HepG2 (cell line): ENCODE results near the gene NOXRED1. TPM values are rescaled to one million over a fixed set of nuclear protein-coding genes. Genes with fewer than 3 reads are reported as not detected.

ENCODE experiments used
- BORCS8-MEF2B ChIP-seq: sonication (generic); formaldehyde crosslinking; IDR thresholded peaks from 2 replicates; pipeline ENCODE4 v1.8.0; 2022; ENCODE audit warnings: mild to moderate bottlenecking, missing genetic modification reagents
- HOXA3 ChIP-seq: sonication (generic); formaldehyde crosslinking; IDR thresholded peaks from 2 replicates; pipeline ENCODE4 v1.5.0; 2020; ENCODE audit warnings: missing genetic modification reagents
- KMT2A ChIP-seq: sonication (generic); formaldehyde crosslinking; IDR thresholded peaks from 2 replicates; pipeline ENCODE4 v1.4.0; 2020; ENCODE audit warnings: missing genetic modification reagents
- KMT2B ChIP-seq: IDR thresholded peaks from 2 replicates; pipeline ENCODE4 v1.6.1; 2016; ENCODE audit warnings: missing genetic modification reagents, missing compliant biosample characterization
- NONO ChIP-seq, 2 experiments: fragments of 450-650 bp in 1 of 2; sonication (generic) in 1 of 2; formaldehyde crosslinking in 1 of 2; IDR thresholded peaks in 1 of 2; conservative IDR thresholded peaks in 1 of 2; 2 replicates each; pipeline versions ENCODE4 v1.6.1 to v1.8.0; 2017 to 2022; ENCODE audit warnings: mild to moderate bottlenecking in 1 of 2, missing genetic modification reagents in 1 of 2, moderate library complexity in 1 of 2
- SAP130 ChIP-seq: IDR thresholded peaks from 2 replicates; pipeline ENCODE4 v1.6.1; 2016; ENCODE audit warnings: low read depth
- TCF7 ChIP-seq: sonication (generic); IDR thresholded peaks from 2 replicates; pipeline ENCODE4 v1.6.1; 2016; ENCODE audit warnings: antibody characterized with exemption, low read depth
- TP53 ChIP-seq: sonication (generic); formaldehyde crosslinking; conservative IDR thresholded peaks from 2 replicates; pipeline ENCODE4 v1.4.0; 2020; ENCODE audit warnings: missing genetic modification reagents
- ZBTB20 ChIP-seq: sonication (generic); formaldehyde crosslinking; IDR thresholded peaks from 2 replicates; pipeline ENCODE4 v1.8.1; 2023; ENCODE audit warnings: missing genetic modification reagents, low read depth, mild to moderate bottlenecking, borderline replicate concordance
- ZBTB42 ChIP-seq: sonication (generic); formaldehyde crosslinking; IDR thresholded peaks from 2 replicates; pipeline ENCODE4 v1.5.0; 2020; ENCODE audit warnings: mild to moderate bottlenecking, missing genetic modification reagents
- ZNF232 ChIP-seq: sonication (generic); formaldehyde crosslinking; IDR thresholded peaks from 2 replicates; pipeline ENCODE4 v1.4.0; 2020; ENCODE audit warnings: missing genetic modification reagents, borderline replicate concordance
- ZNF263 ChIP-seq: sonication (generic); formaldehyde crosslinking; IDR thresholded peaks from 2 replicates; pipeline ENCODE4 v1.4.0; 2020; ENCODE audit warnings: missing genetic modification reagents
- ZNF567 ChIP-seq: sonication (generic); formaldehyde crosslinking; IDR thresholded peaks from 2 replicates; pipeline ENCODE4 v1.8.1; 2023; ENCODE audit warnings: mild to moderate bottlenecking, missing genetic modification reagents, borderline replicate concordance
- ZNF616 ChIP-seq: sonication (generic); formaldehyde crosslinking; IDR thresholded peaks from 2 replicates; pipeline ENCODE4 v1.5.0; 2020; ENCODE audit warnings: low read depth, mild to moderate bottlenecking, missing genetic modification reagents
- ZNF766 ChIP-seq: sonication (generic); formaldehyde crosslinking; IDR thresholded peaks from 2 replicates; pipeline ENCODE4 v1.5.0; 2020; ENCODE audit warnings: missing genetic modification reagents, borderline replicate concordance
- ZNF781 ChIP-seq: sonication (generic); formaldehyde crosslinking; IDR thresholded peaks from 2 replicates; pipeline ENCODE4 v1.5.1; 2020; ENCODE audit warnings: borderline replicate concordance, mild to moderate bottlenecking, missing genetic modification reagents; ENCODE audit errors: not compliant biosample characterization
- polyA plus RNA-seq, 8 experiments: library from polyadenylated mRNA; depleted of rRNA in 3 of 8; stranded (reverse) in 7 of 8; unstranded in 1 of 8; fragments of >200 nt; fragmentation: Illumina TruSeq in 4 of 8; extraction: Trizol in 4 of 8; gene quantifications; 2 replicates each; pipeline versions ENCODE4 v1.2.1 to v1.2.3, GENCODE V29; 2011 to 2016; ENCODE audit warnings: low read depth in 4 of 8, missing spikeins in 1 of 8, mixed read lengths in 1 of 8; ENCODE audit not compliant: insufficient read depth in 1 of 8
- total RNA-seq, 5 experiments: library from RNA; depleted of rRNA; stranded (reverse); fragments of >200 nt; fragmentation: Illumina TruSeq; extraction: Trizol; gene quantifications; 2 replicates each; pipeline ENCODE4 v1.2.3, GENCODE V29; 2016; ENCODE audit warnings: low read depth in 1 of 5
- TF ChIP-seq, protein P1 (sequence below): IDR thresholded peaks from 2 replicates; pipeline ENCODE4 v1.6.1; 2018; ENCODE audit warnings: missing genetic modification reagents
- TF ChIP-seq, protein P2 (sequence below): sonication (generic); formaldehyde crosslinking; IDR thresholded peaks from 2 replicates; pipeline ENCODE4 v1.4.0; 2020; ENCODE audit warnings: mild to moderate bottlenecking, missing genetic modification reagents
- TF ChIP-seq, protein P3 (sequence below): sonication (generic); formaldehyde crosslinking; IDR thresholded peaks from 2 replicates; pipeline ENCODE4 v1.4.0; 2020; ENCODE audit warnings: missing genetic modification reagents
- TF ChIP-seq, protein P4 (sequence below): sonication (generic); formaldehyde crosslinking; IDR thresholded peaks from 2 replicates; pipeline ENCODE4 v1.8.1; 2023; ENCODE audit warnings: missing genetic modification reagents, inconsistent platforms, borderline replicate concordance
- TF ChIP-seq, protein P5 (sequence below): sonication (generic); formaldehyde crosslinking; IDR thresholded peaks from 2 replicates; pipeline ENCODE4 v1.4.0; 2020; ENCODE audit warnings: missing genetic modification reagents

Gene NOXRED1
- total and polyA plus RNA-seq, 2 of the 13 experiments (the other 11 are each of a cell fraction or from before 2014, with no cell fraction given) = 0.24 to 0.41 TPM

DNA sequence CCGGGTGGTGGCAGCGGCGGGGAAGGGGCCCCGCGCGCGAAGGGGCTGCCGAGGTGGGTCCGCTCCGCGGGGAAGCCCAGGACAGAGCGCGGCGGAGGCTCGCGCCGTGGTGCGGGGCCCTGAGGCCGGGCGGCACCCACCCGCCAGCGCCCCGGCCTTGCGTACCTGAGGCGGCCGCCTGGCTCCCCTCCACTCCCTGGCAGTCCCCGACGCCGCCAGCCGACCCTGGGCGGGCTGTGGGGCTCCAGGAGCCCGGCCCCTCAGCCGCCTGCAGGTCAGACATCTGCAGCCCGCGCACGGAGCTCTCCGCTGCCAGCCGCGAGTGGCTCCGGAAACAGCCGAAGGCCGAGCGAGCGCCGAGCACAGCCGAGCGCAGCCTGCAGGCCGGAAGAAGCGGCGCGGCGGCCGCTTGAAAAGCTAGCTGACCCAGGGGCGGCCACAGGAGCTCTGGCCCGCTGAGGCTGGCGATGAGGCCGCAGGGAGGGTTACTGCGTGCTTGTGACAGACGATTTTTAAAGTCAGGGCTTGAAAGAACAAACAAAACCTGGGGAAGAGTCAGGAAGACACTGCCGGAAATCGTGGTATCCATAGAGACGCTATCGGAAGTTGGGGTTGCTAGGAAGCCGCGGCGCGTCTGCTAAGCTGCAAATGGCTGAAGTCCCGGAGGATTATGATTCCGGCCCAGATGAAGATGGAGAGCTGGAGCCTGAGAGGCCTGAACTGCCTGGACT, 46.4 kb downstream of the NOXRED1 start, which contains the start of the genes SAMD15 and TMED8 (continued):
- no peak for TF ChIP-seq ZNF616 (CRISPR knock-in tag)
- TF ChIP-seq, protein P1, sequence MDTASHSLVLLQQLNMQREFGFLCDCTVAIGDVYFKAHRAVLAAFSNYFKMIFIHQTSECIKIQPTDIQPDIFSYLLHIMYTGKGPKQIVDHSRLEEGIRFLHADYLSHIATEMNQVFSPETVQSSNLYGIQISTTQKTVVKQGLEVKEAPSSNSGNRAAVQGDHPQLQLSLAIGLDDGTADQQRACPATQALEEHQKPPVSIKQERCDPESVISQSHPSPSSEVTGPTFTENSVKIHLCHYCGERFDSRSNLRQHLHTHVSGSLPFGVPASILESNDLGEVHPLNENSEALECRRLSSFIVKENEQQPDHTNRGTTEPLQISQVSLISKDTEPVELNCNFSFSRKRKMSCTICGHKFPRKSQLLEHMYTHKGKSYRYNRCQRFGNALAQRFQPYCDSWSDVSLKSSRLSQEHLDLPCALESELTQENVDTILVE = 0 out of 2 replicates have a peak, but pooled peaks have one; percentile 31
- TF ChIP-seq ZNF263 = 0 out of 2 replicates have a peak, but pooled peaks have one; percentile 27
- TF ChIP-seq ZNF781 = peak; percentile 49
- no peak for TF ChIP-seq NONO (IDR thresholded peaks at IDR 0.05)
- TF ChIP-seq NONO (CRISPR knock-in tag; conservative IDR thresholded peaks at IDR 0.05) = 0 out of 2 replicates have a peak, but pooled peaks have one; percentile 45
- TF ChIP-seq SAP130 = peak; percentile 98
- TF ChIP-seq HOXA3 = peak; percentile 56; the same call in 1 of the 2 replicates
- peak; percentile 76; the same call in 1 of the 2 replicates for TF ChIP-seq ZNF766 (CRISPR knock-in tag)
- peak; percentile 28; the same call in 1 of the 2 replicates for TF ChIP-seq BORCS8-MEF2B (CRISPR knock-in tag)
- TF ChIP-seq, protein P2, sequence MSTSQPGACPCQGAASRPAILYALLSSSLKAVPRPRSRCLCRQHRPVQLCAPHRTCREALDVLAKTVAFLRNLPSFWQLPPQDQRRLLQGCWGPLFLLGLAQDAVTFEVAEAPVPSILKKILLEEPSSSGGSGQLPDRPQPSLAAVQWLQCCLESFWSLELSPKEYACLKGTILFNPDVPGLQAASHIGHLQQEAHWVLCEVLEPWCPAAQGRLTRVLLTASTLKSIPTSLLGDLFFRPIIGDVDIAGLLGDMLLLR (CRISPR knock-in tag) = peak; percentile 75
- TF ChIP-seq, protein P3, sequence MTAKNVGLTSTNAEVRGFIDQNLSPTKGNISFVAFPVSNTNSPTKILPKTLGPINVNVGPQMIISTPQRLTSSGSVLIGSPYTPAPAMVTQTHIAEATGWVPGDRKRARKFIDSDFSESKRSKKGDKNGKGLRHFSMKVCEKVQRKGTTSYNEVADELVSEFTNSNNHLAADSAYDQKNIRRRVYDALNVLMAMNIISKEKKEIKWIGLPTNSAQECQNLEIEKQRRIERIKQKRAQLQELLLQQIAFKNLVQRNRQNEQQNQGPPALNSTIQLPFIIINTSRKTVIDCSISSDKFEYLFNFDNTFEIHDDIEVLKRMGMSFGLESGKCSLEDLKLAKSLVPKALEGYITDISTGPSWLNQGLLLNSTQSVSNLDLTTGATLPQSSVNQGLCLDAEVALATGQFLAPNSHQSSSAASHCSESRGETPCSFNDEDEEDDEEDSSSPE = peak; percentile 35; the same call in 1 of the 2 replicates
- 0 out of 2 replicates have a peak, but pooled peaks have one; percentile 17 for TF ChIP-seq ZNF567 (CRISPR knock-in tag)
- TF ChIP-seq ZBTB20 (CRISPR knock-in tag) = 0 out of 2 replicates have a peak, but pooled peaks have one; percentile 18
- TF ChIP-seq ZNF232 (CRISPR knock-in tag) = peak; percentile 56; the same call in 1 of the 2 replicates
- 0 out of 2 replicates have a peak, but pooled peaks have one; percentile 59 for TF ChIP-seq TP53 (CRISPR knock-in tag)
- peak; percentile 87 for TF ChIP-seq KMT2A
- TF ChIP-seq, protein P4, sequence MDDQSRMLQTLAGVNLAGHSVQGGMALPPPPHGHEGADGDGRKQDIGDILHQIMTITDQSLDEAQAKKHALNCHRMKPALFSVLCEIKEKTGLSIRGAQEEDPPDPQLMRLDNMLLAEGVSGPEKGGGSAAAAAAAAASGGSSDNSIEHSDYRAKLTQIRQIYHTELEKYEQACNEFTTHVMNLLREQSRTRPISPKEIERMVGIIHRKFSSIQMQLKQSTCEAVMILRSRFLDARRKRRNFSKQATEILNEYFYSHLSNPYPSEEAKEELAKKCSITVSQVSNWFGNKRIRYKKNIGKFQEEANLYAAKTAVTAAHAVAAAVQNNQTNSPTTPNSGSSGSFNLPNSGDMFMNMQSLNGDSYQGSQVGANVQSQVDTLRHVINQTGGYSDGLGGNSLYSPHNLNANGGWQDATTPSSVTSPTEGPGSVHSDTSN (CRISPR knock-in tag) = 0 out of 2 replicates have a peak, but pooled peaks have one; percentile 32
- peak; percentile 73 for TF ChIP-seq KMT2B (CRISPR knock-in tag)
- TF ChIP-seq ZBTB42 (CRISPR knock-in tag) = peak; percentile 50; the same call in 1 of the 2 replicates
- TF ChIP-seq TCF7 = 0 out of 2 replicates have a peak, but pooled peaks have one; percentile 14
- TF ChIP-seq, protein P5, sequence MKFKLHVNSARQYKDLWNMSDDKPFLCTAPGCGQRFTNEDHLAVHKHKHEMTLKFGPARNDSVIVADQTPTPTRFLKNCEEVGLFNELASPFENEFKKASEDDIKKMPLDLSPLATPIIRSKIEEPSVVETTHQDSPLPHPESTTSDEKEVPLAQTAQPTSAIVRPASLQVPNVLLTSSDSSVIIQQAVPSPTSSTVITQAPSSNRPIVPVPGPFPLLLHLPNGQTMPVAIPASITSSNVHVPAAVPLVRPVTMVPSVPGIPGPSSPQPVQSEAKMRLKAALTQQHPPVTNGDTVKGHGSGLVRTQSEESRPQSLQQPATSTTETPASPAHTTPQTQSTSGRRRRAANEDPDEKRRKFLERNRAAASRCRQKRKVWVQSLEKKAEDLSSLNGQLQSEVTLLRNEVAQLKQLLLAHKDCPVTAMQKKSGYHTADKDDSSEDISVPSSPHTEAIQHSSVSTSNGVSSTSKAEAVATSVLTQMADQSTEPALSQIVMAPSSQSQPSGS = 0 out of 2 replicates have a peak, but pooled peaks have one; percentile 14
